GM21367 (cell line): ENCODE results near the gene NUDT1.
A peak's percentile ranks its signal among the peaks of the same experiment; 100 is the strongest.

Experiments used
- ATAC-seq: cut with Tn5 transposase; IDR thresholded peaks from one replicate; pipeline ENCODE4 v1.9.1; 2021; ENCODE audit not compliant: unreplicated experiment

Gene NUDT1

GRCh38 chr7:2223321-2223720, 18.7 kb upstream of the NUDT1 start:
- ATAC-seq: no peak

DNA sequence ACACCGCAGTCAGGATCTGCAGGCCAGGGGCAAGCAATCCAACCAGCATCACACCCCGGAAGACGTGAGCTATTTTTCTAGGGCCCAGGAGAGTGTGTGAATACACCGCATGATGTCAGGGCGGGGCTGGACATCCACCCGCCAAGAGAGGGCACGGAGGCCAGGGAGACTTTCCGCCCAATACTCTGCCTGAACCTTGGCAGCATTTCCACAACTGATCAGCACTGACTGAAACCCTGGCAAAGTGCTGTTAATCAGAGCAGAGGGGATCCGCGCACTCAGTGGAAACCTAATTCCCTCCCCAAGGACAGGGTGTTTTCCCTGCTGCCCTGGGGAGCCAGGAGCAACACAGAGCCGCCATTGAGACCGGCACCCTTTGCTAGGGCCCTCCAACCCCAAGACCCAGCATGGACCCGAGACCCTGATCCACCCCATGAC, 17.5 kb upstream of the NUDT1 start:
- ATAC-seq: no peak

DNA sequence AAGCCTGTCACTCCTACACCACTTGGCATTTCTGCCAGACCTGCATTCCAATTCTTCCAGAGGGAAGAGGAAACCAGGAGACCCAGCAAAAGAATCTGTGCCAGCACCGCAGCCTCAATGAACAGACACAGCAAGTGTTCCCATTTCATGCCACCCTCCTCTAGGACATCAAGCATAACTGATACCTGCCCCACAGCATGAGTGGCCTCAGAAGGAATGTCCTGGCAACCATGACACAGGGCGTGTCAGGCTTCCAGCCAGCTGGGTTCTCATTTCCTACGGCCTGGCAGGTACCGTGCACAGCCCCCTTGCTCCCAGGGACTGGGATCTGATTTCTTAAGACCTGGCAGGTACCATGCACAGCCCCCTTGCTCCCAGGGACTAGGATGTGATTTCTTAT, 17.1 kb upstream of the NUDT1 start:
- ATAC-seq: no peak

DNA sequence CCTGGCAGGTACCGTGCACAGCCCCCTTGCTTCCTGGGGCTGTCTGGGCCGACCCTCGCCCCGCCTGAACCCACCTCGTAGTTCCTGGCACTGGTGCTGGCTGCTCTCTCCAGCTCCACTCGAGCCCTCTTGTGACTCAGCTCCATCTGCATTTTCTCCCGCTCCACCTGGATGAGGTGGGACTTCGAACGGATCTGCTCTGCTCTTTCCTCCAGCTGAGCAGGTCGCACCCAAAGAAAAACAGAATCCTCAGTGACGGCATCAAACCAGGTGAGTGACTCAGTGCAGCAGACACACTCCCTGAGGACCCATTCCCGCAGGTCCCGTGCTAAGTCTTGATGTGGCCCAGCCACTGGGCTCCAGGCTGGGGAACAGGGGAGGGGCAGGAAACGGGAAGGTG, 16.7 kb upstream of the NUDT1 start:
- ATAC-seq: no peak

GRCh38 chr7:2225830-2226229, 16.2 kb upstream of the NUDT1 start:
- no peak for ATAC-seq

DNA sequence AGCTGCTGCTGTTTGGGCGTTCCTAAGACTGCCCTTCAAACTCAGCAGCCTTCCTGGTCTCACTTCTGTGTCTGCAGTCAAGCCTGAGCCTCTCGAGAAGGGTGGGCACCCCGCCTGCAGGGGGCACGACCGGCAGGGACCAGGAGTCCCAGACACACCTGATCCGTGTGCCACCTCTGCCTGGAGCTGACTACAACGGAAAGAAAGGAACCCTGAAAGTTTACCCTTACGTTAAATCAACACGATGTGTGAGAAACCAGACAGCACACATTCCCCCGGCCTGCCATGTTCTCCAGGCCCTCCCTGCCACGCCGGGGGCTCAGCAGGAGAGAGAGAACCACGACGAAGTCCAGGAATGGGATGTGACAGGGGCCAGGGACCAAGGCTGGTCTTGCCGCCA, 14.3 kb upstream of the NUDT1 start:
- ATAC-seq: no peak

GRCh38 chr7:2228921-2229320, 13.1 kb upstream of the NUDT1 start:
- no peak for ATAC-seq

GRCh38 chr7:2229467-2229866, 12.6 kb upstream of the NUDT1 start:
- no peak for ATAC-seq

GRCh38 chr7:2230226-2230625, 11.8 kb upstream of the NUDT1 start:
- ATAC-seq: no peak

- ATAC-seq: no peak
Observed at GRCh38 chr7:2230882-2231281, 11.1 kb upstream of the NUDT1 start.

DNA sequence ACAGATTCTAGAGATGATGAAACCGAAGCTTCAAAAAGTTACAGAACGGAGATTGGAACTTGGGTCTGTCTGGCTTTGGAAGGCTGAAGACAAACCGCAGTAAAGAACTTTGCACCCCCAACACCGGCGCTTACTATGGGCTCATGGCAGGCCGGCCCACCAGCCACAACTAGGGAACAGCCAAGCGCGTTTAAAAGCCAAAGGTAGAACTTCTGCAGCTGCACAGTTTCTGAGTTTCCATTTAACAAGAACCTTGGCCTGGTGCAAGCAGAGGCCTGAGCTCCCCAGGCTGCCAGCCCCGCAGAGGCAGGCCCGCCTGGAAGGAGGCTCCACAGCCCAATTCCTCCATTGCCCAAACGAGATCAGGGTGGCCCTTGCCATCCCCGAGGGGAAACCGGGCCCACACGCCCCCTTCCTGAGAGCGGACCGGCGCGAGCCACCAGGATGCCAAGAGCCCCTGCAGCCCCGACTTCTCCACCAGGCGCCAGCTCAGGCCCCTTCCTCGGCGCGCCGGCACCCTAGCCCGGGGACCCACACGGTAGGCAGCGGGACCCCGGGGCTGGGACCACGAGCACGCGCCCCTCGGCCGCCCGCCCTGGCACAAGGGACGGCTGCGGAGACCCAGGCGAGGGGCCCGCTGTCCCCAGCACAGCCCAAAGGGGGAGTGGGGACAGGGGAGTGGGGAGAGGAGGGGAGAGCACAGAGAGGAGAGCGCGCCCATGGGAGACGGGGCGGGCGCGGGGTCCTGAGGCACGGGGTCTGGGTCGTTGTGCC, 9.8 kb upstream of the NUDT1 start:
- peak; percentile 23 for ATAC-seq

- peak; percentile 55 for ATAC-seq
Observed at GRCh38 chr7:2232766-2233520, 9.1 kb upstream of the NUDT1 start, which contains the start of gene MAD1L1. MAD1L1 (minus strand) TSS chr7:2232945; CDS start chr7:2230133, 2,812 bp downstream.

DNA sequence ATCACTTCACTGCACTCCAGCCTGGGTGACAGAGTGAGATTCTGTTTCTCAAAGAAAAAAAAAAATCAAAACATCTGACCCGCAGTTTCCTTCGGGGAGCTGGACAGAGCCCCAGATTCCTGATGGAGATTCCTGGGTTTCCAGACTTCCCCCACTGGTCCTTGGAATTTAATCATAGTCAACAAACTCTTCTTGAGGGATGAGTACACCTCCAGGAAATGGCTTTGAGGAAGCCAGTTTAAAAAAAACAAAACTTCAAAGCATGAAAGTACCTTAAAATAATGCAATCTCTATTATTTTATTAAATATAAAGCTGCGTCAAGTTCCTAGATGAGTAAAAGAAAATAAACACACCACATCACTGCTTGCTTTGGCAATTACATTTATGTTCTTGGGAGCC, 8.1 kb upstream of the NUDT1 start:
- no peak for ATAC-seq

- ATAC-seq: peak; percentile 53
Observed at GRCh38 chr7:2237109-2237602, 4.9 kb upstream of the NUDT1 start.

- ATAC-seq: no peak
Observed at GRCh38 chr7:2239242-2239641, 2.8 kb upstream of the NUDT1 start.

GRCh38 chr7:2242541-2243429, 759 bp downstream of the NUDT1 start:
- no peak for ATAC-seq

- ATAC-seq: no peak
Observed at GRCh38 chr7:2243458-2243857, 1.4 kb downstream of the NUDT1 start.

- no peak for ATAC-seq
Observed at GRCh38 chr7:2244404-2244995, 2.5 kb downstream of the NUDT1 start.

- no peak for ATAC-seq
Observed at GRCh38 chr7:2245883-2246675, 4.1 kb downstream of the NUDT1 start.
